KOPT-K1 (cell line): Measurements from ENCODE around the gene SPDYE1.
"Not testable (repeated sequence)": the region's sequence is repeated elsewhere in the genome, so short reads cannot be mapped to it uniquely, and the experiment has no call there.

Experiments used
- H3K27ac ChIP-seq: fragments of 200-600 bp; sonication (generic); 2 replicates; pipeline ENCODE4 v1.5.1; 2016; ENCODE audit warnings: antibody characterized with exemption, mild to moderate bottlenecking, low read depth, low read length; ENCODE audit not compliant: poor library complexity, severe bottlenecking
- H3K36me3 ChIP-seq: fragments of 200-600 bp; sonication (generic); 2 replicates; pipeline ENCODE4 v1.5.1; 2017; ENCODE audit warnings: antibody characterized with exemption, mild to moderate bottlenecking, low read length, moderate library complexity; ENCODE audit not compliant: insufficient read depth
- H3K9me3 ChIP-seq: fragments of 200-600 bp; sonication (generic); 2 replicates; pipeline ENCODE4 v1.5.1; 2017; ENCODE audit warnings: antibody characterized with exemption, low read length, mild to moderate bottlenecking; ENCODE audit not compliant: insufficient read depth, poor library complexity, severe bottlenecking

The SPDYE1 gene

GRCh38 chr7:44030029-44030428 lies 32.3 kb downstream of the SPDYE1 start:
- H3K36me3 ChIP-seq, H3K9me3 ChIP-seq, H3K27ac ChIP-seq: not testable (repeated sequence)

GRCh38 chr7:44031319-44031718 lies 33.6 kb downstream of the SPDYE1 start:
- not testable (repeated sequence) for H3K27ac ChIP-seq, H3K9me3 ChIP-seq

GRCh38 chr7:44032031-44032430 lies 34.3 kb downstream of the SPDYE1 start:
- H3K36me3 ChIP-seq, H3K27ac ChIP-seq, H3K9me3 ChIP-seq: not testable (repeated sequence)

More at GRCh38 chr7:44031319-44031718, 33.6 kb downstream of the SPDYE1 start:
- not testable (repeated sequence) for H3K36me3 ChIP-seq

GRCh38 chr7:44033971-44034844 lies 36.5 kb downstream of the SPDYE1 start:
- H3K27ac ChIP-seq, H3K9me3 ChIP-seq, H3K36me3 ChIP-seq: not testable (repeated sequence)

- H3K9me3 ChIP-seq, result not testable (repeated sequence)
Measured at GRCh38 chr7:44036364-44036763, 38.7 kb downstream of the SPDYE1 start.

GRCh38 chr7:44037951-44038350 lies 40.3 kb downstream of the SPDYE1 start:
- H3K36me3 ChIP-seq, H3K27ac ChIP-seq, H3K9me3 ChIP-seq: not testable (repeated sequence)

More at GRCh38 chr7:44036364-44036763, 38.7 kb downstream of the SPDYE1 start:
- H3K36me3 ChIP-seq, H3K27ac ChIP-seq: not testable (repeated sequence)

GRCh38 chr7:44038553-44038952 lies 40.9 kb downstream of the SPDYE1 start:
- H3K9me3 ChIP-seq, H3K36me3 ChIP-seq, H3K27ac ChIP-seq: not testable (repeated sequence)

- H3K27ac ChIP-seq, H3K9me3 ChIP-seq, H3K36me3 ChIP-seq: not testable (repeated sequence)
Measured at GRCh38 chr7:44038961-44039558, 41.4 kb downstream of the SPDYE1 start.

- not testable (repeated sequence) for H3K36me3 ChIP-seq, H3K9me3 ChIP-seq
- peak overlapping the region; percentile 57 for H3K27ac ChIP-seq
Measured at GRCh38 chr7:44039800-44040492, 42.2 kb downstream of the SPDYE1 start.

- peak overlapping the region; percentile 57 for H3K27ac ChIP-seq
- not testable (repeated sequence) for H3K9me3 ChIP-seq, H3K36me3 ChIP-seq
Measured at GRCh38 chr7:44040493-44040891, 42.8 kb downstream of the SPDYE1 start.

GRCh38 chr7:44042221-44042620 lies 44.5 kb downstream of the SPDYE1 start:
- H3K9me3 ChIP-seq, result no peaks in the 10 kb centered on the region
- H3K36me3 ChIP-seq, result peaks cover 13% of the 10 kb centered on the region
- no peak overlapping the region for H3K27ac ChIP-seq

GRCh38 chr7:44043902-44044301 lies 46.2 kb downstream of the SPDYE1 start:
- H3K9me3 ChIP-seq, result no peaks in the 10 kb centered on the region
- peak overlapping the region; percentile 79 for H3K27ac ChIP-seq
- peaks cover 30% of the 10 kb centered on the region for H3K36me3 ChIP-seq

GRCh38 chr7:44044315-44045225 lies 46.9 kb downstream of the SPDYE1 start, which contains the start of gene DBNL:
TSS of gene DBNL (plus strand) at chr7:44044702. CDS start at chr7:44044738, 36 bp downstream.
- peaks cover 35% of the 10 kb centered on the region for H3K36me3 ChIP-seq
- peak within 1 kb of the TSS; percentile 79 for H3K27ac ChIP-seq
- no peaks in the 10 kb centered on the region for H3K9me3 ChIP-seq

GRCh38 chr7:44045226-44046014 lies 47.7 kb downstream of the SPDYE1 start:
- H3K36me3 ChIP-seq, result peaks cover 43% of the 10 kb centered on the region

More at GRCh38 chr7:44045226-44046014, 47.7 kb downstream of the SPDYE1 start:
- peak overlapping the region; percentile 79 for H3K27ac ChIP-seq
- no peaks in the 10 kb centered on the region for H3K9me3 ChIP-seq
